ENCODE data around the gene IQCC. TPM values are rescaled to one million over a fixed set of nuclear protein-coding genes. Genes with fewer than 3 reads are reported as not detected.

Gene IQCC
- total RNA-seq, 1 experiment from 2014 or later: 4.0 TPM

DNA sequence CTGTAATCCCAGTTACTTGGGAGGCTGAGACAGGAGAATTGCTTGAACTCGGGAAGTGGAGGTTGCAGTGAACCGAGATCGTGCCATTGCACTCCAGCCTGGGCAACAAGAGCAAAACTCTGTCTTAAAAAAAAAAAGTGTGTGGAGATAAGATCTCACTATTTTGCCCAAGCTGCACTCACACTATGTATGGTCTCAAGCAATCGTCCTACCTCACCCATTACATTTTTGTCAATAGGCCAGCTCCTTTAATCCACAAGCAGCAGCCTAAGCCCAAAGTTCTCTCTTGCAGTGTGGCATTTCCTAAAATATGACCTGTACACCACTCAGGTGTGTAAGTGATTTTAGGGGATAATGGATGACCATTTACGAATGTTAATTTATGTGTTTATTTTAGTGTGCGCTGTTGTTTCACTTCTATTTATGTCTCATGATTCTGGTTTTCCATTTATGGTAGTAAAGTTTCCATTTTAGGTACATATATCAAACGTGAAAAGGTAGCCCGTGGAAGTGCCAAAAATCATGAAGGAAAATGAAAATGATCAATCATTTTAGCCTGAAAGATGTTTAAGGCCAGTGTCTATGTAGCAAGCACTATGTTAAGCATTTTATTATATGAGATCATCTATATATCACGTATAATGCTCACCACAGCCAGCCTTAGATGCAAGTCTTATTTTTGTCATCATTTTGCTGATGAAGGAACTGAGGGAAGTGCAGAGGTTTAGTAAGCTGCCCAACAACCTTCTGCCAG, 51.2 kb downstream of the IQCC start:
- no peak for DNase-seq (ENCODE audit: low read depth)

- DNase-seq (ENCODE audit: low read depth): no peak
These were observed 51.7 kb downstream of the IQCC start for GRCh38 chr1:32257227-32257508.

Other genes starting within 250 kb of the IQCC start
- 58.9 and 72.6 TPM in 2 replicates for gene KHDRBS1, start 191.8 kb upstream of the IQCC start, total RNA-seq (2014; rRNA removed)
- gene TMEM39B, start 132.7 kb upstream of the IQCC start, total RNA-seq (2014; rRNA removed): 8.1 and 10.4 TPM in 2 replicates
- gene KPNA6, start 97.6 kb upstream of the IQCC start, total RNA-seq (2014; rRNA removed): 50.8 and 57.4 TPM in 2 replicates
- gene TXLNA, start 26.0 kb upstream of the IQCC start, total RNA-seq (2014; rRNA removed): 79.6 and 81.6 TPM in 2 replicates
- 9.1 and 10.8 TPM in 2 replicates for gene CCDC28B, start 5.1 kb upstream of the IQCC start, total RNA-seq (2014; rRNA removed)
- not detected in 2 replicates for gene DCDC2B, start 3.4 kb downstream of the IQCC start, total RNA-seq (2014; rRNA removed)
- gene TMEM234, start 16.7 kb downstream of the IQCC start, total RNA-seq (2014; rRNA removed): 14.4 and 16.6 TPM in 2 replicates
- 296 and 327 TPM in 2 replicates for gene EIF3I, start 16.7 kb downstream of the IQCC start, total RNA-seq (2014; rRNA removed)
- gene FAM167B, start 41.6 kb downstream of the IQCC start, total RNA-seq (2014; rRNA removed): 0.23 TPM in 1 of 2 replicates, not detected in the other
- gene LCK, start 45.6 kb downstream of the IQCC start, total RNA-seq (2014; rRNA removed): not detected in 2 replicates
- 53.0 and 54.4 TPM in 2 replicates for gene HDAC1, start 86.4 kb downstream of the IQCC start, total RNA-seq (2014; rRNA removed)
- gene MARCKSL1, start 130.6 kb downstream of the IQCC start, total RNA-seq (2014; rRNA removed): 94.7 and 107 TPM in 2 replicates
- gene FAM229A, start 156.8 kb downstream of the IQCC start, total RNA-seq (2014; rRNA removed): 2.0 and 5.2 TPM in 2 replicates
- gene TSSK3, start 156.9 kb downstream of the IQCC start, total RNA-seq (2014; rRNA removed): 0.40 TPM in 1 of 2 replicates, not detected in the other
- 55.4 and 58.0 TPM in 2 replicates for gene BSDC1, start 188.8 kb downstream of the IQCC start, total RNA-seq (2014; rRNA removed)